Smooth muscle cell (in vitro differentiated cells): Measurements from ENCODE around the gene METTL22. TPM values are rescaled to one million over a fixed set of nuclear protein-coding genes. Genes with fewer than 3 reads are reported as not detected.
A peak's percentile ranks its signal among the peaks of the same experiment; 100 is the strongest.

ENCODE experiments used
- DNase-seq: peaks from one replicate; lab custom pipeline; 2025; ENCODE audit not compliant: unreplicated experiment; lab: John Stamatoyannopoulos, UW
- H2AFZ ChIP-seq: fragments of 200-600 bp; sonication (generic); 2 replicates; pipeline ENCODE4 v1.6.0; 2016; ENCODE audit warnings: antibody characterized with exemption, low read depth, mild to moderate bottlenecking
- H3F3A ChIP-seq: fragments of 200-600 bp; sonication (generic); 2 replicates; pipeline ENCODE4 v1.6.0; 2017; ENCODE audit warnings: antibody characterized with exemption, low read depth
- H3K27ac ChIP-seq: fragments of 200-600 bp; sonication (generic); 2 replicates; pipeline ENCODE4 v1.5.1; 2016; ENCODE audit warnings: low read depth, mild to moderate bottlenecking
- H3K27me3 ChIP-seq: fragments of 200-600 bp; sonication (generic); 2 replicates; pipeline ENCODE4 v1.6.1; 2016; ENCODE audit warnings: low read depth, mild to moderate bottlenecking
- H3K36me3 ChIP-seq: fragments of 200-600 bp; sonication (generic); 2 replicates; pipeline ENCODE4 v1.5.1; 2016; ENCODE audit warnings: low read depth
- H3K4me1 ChIP-seq: fragments of 200-600 bp; sonication (generic); 2 replicates; pipeline ENCODE4 v1.5.1; 2016; ENCODE audit warnings: low read depth
- H3K4me2 ChIP-seq: fragments of 200-600 bp; sonication (generic); 2 replicates; pipeline ENCODE4 v1.6.0; 2016; ENCODE audit warnings: mild to moderate bottlenecking
- H3K4me3 ChIP-seq: fragments of 200-600 bp; sonication (generic); 2 replicates; pipeline ENCODE4 v1.5.1; 2016; ENCODE audit warnings: mild to moderate bottlenecking
- H3K79me2 ChIP-seq: fragments of 200-600 bp; sonication (generic); 2 replicates; pipeline ENCODE4 v1.6.0; 2016; ENCODE audit warnings: low read depth, mild to moderate bottlenecking
- H3K9ac ChIP-seq: fragments of 200-600 bp; sonication (generic); 2 replicates; pipeline ENCODE4 v1.6.0; 2016; ENCODE audit warnings: low read depth
- H3K9me3 ChIP-seq: fragments of 200-600 bp; sonication (generic); replicated peaks from 2 replicates; pipeline ENCODE4 v1.5.1; 2016; ENCODE audit warnings: low read depth
- H4K20me1 ChIP-seq: fragments of 200-600 bp; sonication (generic); 2 replicates; pipeline ENCODE4 v1.6.0; 2016; ENCODE audit warnings: low read depth
- CTCF ChIP-seq: fragments of 200-600 bp; sonication (generic); IDR thresholded peaks from 2 replicates; pipeline ENCODE4 v1.5.1; 2017; ENCODE audit warnings: borderline replicate concordance, mild to moderate bottlenecking, antibody characterized with exemption; ENCODE audit not compliant: insufficient read depth, poor library complexity, severe bottlenecking
- WGBS: methylation state at CpG from one replicate; pipeline ENCODE4 v1.1.7; 2016; ENCODE audit warnings: low lambda C conversion rate; 5-methylcytosine and 5-hydroxymethylcytosine counted together
- polyA plus RNA-seq: library from polyadenylated mRNA; unstranded; fragments of >200 nt; fragmentation: Nextera tagmentation; extraction: Ambion mirVana; gene quantifications from 2 replicates; pipeline ENCODE4 v1.2.1, GENCODE V29; 2016
- total RNA-seq: library from RNA; depleted of rRNA; stranded (reverse); fragments of >200 nt; gene quantifications from 2 replicates; pipeline ENCODE4 v1.2.3, GENCODE V29; 2014

METTL22 gene
- total and polyA plus RNA-seq, 2 experiments from 2014 or later, result 19.2 to 37.4 TPM

DNA sequence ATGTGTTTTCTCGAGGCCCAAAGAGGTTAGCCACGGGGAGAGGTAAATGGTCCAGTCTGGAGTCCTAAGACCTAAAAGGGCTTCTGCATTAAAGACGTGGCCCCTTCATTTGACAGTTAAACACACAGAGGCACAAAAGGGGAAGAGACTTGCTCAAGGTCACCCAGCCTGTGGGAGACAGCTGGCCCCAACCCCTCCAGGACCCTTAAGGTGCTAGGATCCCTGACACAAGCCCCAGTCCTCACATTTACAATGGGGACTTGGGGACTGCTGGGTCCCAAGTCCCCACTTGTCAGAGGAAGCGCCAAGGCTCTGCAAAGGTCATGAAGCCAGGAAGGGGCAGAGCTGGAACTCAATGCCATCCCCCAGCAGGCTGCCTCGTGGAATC is 54.7 kb downstream of the METTL22 start:
- Histone ChIP-seq H3K36me3 (no peaks in the 10 kb centered on the region), H3K9ac (no peak overlapping the region), H3F3A (no peaks in the 10 kb centered on the region), H4K20me1 (no peaks in the 10 kb centered on the region), H3K79me2 (no peaks in the 10 kb centered on the region), H3K4me2 (no peak overlapping the region), H2AFZ (no peak overlapping the region), H3K4me1 (peaks cover 5% of the 10 kb centered on the region), H3K27ac (no peak overlapping the region), H3K4me3 (no peak overlapping the region), H3K27me3 (no peaks in the 10 kb centered on the region), H3K9me3 (no peaks in the 10 kb centered on the region)
- DNase-seq, result no peak
- WGBS, result 81% methylated on average over 5 of the region's 5 CpGs
- TF ChIP-seq CTCF, result no peak

DNA sequence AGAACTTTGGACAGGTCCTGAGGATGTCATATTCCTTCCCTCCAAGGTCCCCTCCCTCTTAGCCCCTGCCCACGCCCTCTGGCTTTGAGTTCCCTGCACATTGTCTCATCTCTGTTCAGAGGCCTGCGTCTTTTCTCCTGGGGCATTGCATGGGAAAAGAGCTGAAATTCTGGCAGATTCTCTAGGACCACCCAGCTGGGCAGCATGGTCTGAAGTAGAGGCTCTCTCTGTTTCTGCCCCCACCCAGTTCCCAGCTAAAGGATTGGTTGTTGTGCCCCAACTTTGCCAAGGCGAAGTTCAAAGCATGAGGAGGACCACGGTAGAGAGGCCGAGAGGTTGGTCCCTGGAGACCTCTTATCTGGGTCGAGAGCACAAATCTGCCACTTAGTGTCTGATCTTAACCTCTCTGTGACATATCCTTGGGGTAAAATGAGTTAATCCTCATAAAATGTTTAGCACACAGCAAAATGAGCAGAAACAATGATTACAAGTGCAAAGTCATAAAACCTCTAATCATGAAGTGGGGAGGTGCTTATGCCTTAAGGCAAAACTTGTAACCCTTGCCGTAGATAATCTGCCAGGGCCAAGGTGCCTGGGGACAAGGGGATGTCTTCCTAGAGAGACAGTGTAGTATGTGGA is 55.4 kb downstream of the METTL22 start:
- Histone ChIP-seq H3K4me3 (no peak overlapping the region), H3K4me1 (peaks cover 5% of the 10 kb centered on the region), H3K27me3 (no peaks in the 10 kb centered on the region), H4K20me1 (no peaks in the 10 kb centered on the region), H3K9me3 (no peaks in the 10 kb centered on the region), H3K9ac (peak overlapping the region; percentile 4), H2AFZ (no peak overlapping the region), H3K79me2 (no peaks in the 10 kb centered on the region), H3F3A (no peaks in the 10 kb centered on the region), H3K36me3 (no peaks in the 10 kb centered on the region), H3K27ac (peak overlapping the region; percentile 79), H3K4me2 (peak overlapping the region; percentile 52)
- no peak for TF ChIP-seq CTCF
- 72% methylated on average over 7 of the region's 7 CpGs for WGBS
- no peak for DNase-seq

DNA sequence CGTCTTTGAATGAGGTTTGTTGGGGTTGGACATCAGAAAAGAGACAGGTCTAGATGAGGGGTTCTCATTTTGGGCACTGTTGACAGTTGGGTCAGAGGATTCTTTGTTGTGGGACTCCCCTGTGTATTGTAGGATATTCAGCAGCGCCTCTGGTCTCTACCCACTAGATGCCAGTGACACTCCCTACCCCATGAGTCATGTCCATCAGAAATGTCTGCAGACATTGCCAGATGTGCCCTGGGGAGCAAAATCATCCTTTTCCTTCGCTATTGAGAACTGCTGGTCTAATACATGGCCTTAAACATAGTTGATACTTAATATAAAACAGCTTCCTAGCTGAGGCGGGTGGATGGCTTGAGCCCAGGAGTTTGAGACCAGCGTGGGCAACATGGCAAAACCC is 56.0 kb downstream of the METTL22 start:
- Histone ChIP-seq H3K79me2 (no peaks in the 10 kb centered on the region), H3K9me3 (no peaks in the 10 kb centered on the region), H3K27ac (peak overlapping the region; percentile 79), H2AFZ (no peak overlapping the region), H3K36me3 (no peaks in the 10 kb centered on the region), H4K20me1 (peaks cover under 1% of the 10 kb centered on the region), H3K4me3 (no peak overlapping the region), H3K27me3 (no peaks in the 10 kb centered on the region), H3F3A (no peaks in the 10 kb centered on the region), H3K9ac (peak overlapping the region; percentile 4), H3K4me1 (peaks cover 5% of the 10 kb centered on the region), H3K4me2 (peak overlapping the region; percentile 52)
- no peak for DNase-seq
- 75% methylated on average over 5 of the region's 5 CpGs for WGBS
- TF ChIP-seq CTCF, result no peak
